HT-29 (cell line): ENCODE measurements around the gene PPM1E. TPM values are rescaled to one million over a fixed set of nuclear protein-coding genes. Genes with fewer than 3 reads are reported as not detected.
"Not testable (repeated sequence)": the region's sequence is repeated elsewhere in the genome, so short reads cannot be mapped to it uniquely, and the experiment has no call there.

Source experiments
- DNase-seq: peaks from one replicate; pipeline ENCODE4 v3.0.0-alpha.2; 2015; ENCODE audit warnings: low spot score
- total RNA-seq: library from RNA; depleted of rRNA; stranded (reverse); fragments of >200 nt; shearing (Covaris generic); gene quantifications from 2 replicates; pipeline ENCODE4 v1.2.3, GENCODE V29; 2014

PPM1E gene
- total RNA-seq, 1 experiment from 2014 or later, result not detected

- DNase-seq, result no peak
Observed at GRCh38 chr17:58947411-58947810, 191.8 kb downstream of the PPM1E start.

DNA sequence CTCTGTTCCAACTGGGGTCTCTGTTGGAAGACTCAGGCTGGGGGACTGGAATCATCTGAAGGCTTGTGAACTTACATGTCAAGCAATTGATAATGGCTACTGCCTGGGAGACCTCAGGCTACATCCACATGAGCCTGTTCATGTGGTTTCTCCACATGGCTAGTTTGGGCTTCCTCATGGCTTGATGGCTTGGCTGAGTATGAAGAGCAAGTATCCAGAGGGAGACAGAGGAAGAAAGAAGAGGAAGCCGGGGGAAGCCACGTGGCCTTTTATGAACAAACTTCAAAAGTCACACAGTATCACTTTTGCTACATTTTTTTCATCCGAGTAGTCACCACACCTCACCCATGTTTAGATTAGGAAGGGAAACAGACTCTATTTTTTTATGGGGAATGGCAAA lies 192.2 kb downstream of the PPM1E start:
- DNase-seq, result no peak

GRCh38 chr17:58954358-58954757 lies 198.7 kb downstream of the PPM1E start:
- DNase-seq, result not testable (repeated sequence)

- DNase-seq, result no peak
Observed at GRCh38 chr17:58956997-58957724, 201.5 kb downstream of the PPM1E start.

- DNase-seq, result not testable (repeated sequence)
Observed at GRCh38 chr17:58957725-58958073, 202.0 kb downstream of the PPM1E start.

- DNase-seq, result peak; percentile 74
Observed at GRCh38 chr17:58960068-58960467, 204.4 kb downstream of the PPM1E start.

GRCh38 chr17:58965221-58965620 lies 209.6 kb downstream of the PPM1E start:
- DNase-seq, result no peak

GRCh38 chr17:58966208-58966607 lies 210.6 kb downstream of the PPM1E start:
- DNase-seq, result no peak

DNA sequence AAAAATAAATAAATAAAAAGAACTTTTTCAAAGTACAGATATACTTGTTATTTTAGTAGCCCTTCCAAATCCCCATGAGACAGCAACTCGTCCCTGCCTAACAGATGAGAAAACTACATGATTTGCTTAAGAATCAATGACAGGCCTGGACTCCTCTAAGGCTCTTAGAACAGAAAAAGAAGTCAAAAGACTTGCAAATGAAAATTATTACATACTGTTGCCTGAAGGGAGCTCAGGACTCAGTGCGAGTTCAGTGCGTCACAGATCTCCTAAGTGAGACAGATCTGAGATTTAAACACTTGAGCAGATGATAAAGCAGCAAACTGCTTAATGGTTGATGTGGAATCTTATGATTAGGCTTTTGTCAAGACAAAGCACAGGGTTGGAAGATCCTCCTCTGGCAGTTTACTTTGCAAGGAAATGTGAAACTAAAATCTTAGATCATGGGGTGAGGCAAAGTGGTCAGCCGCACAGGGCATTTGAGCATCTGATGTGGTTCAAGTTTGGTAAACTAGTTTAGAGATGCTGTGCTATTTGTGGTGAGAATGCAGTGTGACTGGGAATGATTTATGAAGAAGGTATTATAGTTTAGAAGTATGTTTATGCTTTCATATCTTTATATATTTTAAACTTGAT lies 212.9 kb downstream of the PPM1E start:
- no peak for DNase-seq

- no peak for DNase-seq
Observed at GRCh38 chr17:58969156-58969555, 213.5 kb downstream of the PPM1E start.

GRCh38 chr17:58969612-58970011 lies 214.0 kb downstream of the PPM1E start:
- DNase-seq, result no peak

DNA sequence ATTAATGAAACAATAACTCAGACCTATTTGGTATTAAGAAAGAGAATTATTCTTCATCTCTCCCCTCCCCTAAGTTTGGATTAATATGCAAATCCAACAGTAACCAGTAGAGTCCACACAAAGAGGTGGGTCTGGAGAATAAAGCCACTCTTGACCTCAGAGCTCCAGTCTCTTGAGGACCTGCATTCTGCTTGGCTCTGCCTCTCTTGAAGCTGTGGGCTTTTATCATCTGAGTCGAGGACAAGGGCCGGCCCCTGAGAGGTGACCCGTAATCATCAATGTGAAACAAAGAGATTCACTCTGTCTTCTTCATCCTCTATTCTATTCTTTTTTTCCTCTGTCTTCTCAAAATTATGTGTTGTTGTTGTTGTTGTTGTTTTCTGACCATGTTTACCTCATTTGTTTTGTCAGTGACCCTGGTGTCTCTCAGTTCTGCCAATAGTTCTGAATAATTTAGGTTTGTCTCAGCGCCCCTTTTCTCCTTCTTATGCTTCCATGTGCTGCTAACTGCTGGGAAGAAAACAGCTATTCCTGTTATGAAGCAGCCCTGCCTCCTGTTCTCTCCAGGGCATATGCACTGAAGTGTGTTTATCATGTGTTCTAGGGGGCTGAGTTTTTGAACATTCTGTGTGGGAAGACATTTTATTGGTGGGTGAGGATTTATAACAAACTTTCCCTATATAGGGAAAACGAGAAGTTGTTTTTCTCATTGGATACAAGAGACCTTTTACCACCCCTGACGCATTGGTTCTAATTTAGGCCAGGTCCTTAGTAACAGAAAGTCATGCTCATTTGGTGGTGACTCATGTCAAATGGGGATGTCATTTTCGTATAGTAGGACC lies 215.2 kb downstream of the PPM1E start:
- no peak for DNase-seq

GRCh38 chr17:58974354-58974753 lies 218.7 kb downstream of the PPM1E start:
- DNase-seq, result no peak

- no peak for DNase-seq
Observed at GRCh38 chr17:58976541-58976940, 220.9 kb downstream of the PPM1E start.

DNA sequence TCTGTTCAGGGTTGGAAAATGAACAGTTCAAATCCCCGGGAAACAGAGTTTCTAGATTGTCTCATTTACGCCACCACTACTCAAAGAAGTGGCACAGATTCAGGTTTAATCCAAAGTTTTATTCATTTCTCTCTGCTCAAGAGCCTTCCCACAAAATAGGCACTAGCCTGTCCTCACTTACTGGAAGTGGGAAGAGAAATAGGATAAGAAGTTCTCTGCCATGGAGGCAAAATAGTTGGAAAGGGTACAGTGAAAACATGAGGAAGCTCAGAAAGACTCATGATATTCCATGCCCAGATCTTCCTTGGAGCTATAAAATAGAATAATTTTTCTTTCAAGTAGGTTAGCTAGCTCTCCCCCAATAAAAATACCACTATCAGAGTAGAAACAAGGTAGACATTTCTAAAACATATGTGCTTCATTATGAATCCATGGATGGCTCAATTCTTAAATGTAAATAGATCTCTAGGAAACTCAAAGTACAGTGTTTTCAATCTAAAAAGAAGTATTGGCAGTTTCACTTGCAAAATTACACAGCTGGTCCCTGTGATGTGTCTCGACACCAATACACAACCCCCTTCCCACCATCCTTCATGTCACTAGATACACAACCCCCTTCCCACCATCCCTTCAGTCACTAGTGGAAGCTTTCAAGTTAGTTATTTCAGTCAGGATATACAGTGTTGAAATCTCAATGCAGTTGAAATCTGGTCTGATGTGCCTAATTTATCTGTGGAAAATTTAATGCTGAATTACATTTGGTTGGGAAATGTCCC lies 225.2 kb downstream of the PPM1E start:
- no peak for DNase-seq

DNA sequence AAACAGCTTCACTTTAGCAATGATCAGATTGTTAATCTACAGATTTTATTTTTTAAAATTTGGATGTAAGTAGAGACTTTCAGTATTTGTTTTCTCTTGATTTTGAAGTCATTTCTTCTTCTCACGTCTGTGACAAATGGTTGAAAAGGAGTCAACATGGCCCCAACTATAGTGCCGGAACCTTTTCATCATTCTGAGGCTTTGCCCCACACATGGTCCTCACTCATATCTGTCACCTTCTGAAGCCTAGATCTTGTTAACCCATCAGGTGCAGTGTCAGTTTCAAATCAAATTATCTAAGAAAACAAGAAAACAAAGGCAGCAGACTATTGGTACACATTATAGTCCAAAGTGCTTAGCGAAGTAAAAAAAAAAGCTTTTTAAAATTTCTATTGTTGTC lies 227.0 kb downstream of the PPM1E start:
- no peak for DNase-seq

DNA sequence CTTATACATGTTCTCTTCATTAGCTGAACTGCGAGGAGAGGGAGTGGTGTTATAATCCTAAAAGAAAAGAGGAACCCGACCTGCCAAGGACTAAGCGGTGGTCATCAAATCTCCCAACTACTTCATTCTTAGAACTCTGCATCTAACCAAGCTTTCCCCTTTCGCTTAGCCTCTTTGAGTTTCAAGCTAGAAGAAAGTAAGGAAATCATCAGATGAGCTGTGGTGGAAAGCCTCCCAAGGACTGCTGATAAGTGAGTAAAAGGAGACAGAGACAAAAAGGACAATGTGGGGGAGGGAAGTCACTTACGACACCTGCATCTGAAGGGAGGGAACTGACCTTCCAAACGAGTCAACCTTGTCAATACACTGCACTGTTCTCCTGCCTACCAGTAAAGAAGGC lies 229.7 kb downstream of the PPM1E start:
- no peak for DNase-seq

GRCh38 chr17:58985971-58986370 lies 230.3 kb downstream of the PPM1E start:
- DNase-seq, result no peak

DNA sequence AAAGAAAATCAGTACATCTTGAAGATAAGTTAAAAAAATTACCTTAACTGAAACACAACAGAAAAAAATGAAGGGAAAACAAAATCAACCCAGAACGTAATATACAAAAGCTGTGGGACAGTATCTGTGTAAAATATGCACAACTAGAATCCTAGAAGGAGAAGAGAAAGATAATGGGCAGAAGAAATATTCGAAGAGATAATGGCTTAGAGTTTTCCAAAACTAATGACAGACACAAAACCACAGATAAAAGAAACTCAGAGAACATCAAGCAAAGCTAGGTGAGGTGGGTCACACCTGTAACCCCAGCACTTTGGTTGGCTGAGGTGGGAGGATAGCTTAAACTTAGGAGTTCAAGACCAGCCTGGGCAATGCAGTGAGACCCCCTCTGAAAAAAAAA lies 234.0 kb downstream of the PPM1E start:
- DNase-seq, result no peak

- DNase-seq, result no peak
Observed at GRCh38 chr17:58991718-58992331, 236.2 kb downstream of the PPM1E start.

GRCh38 chr17:58993311-58993710 lies 237.7 kb downstream of the PPM1E start:
- DNase-seq, result no peak
